Choroid plexus epithelial cell (primary cell): ENCODE measurements around the gene DLEC1.

Source experiments
- DNase-seq: peaks from one replicate; pipeline ENCODE4 v3.0.0-alpha.2; 2010; ENCODE audit warnings: low read depth
- H3K4me3 ChIP-seq: 2 replicates; pipeline ENCODE4 v1.5.1; 2011; ENCODE audit warnings: low read depth, mild to moderate bottlenecking, control low read depth, low read length, moderate library complexity
- CTCF ChIP-seq: conservative IDR thresholded peaks from 2 replicates; pipeline ENCODE4 v1.5.1; 2011; ENCODE audit warnings: low read depth, mild to moderate bottlenecking, control low read depth, inconsistent platforms, low read length, moderate library complexity

DLEC1 gene

GRCh38 chr3:38005076-38006020, 33.7 kb upstream of the DLEC1 start:
- no peak for DNase-seq
- no peak for TF ChIP-seq CTCF
- no peak overlapping the region for H3K4me3 ChIP-seq

GRCh38 chr3:38006031-38006430, 33.0 kb upstream of the DLEC1 start:
- TF ChIP-seq CTCF = no peak
- H3K4me3 ChIP-seq = no peak overlapping the region

GRCh38 chr3:38006445-38006995, 32.5 kb upstream of the DLEC1 start:
- no peak for DNase-seq
- no peak for TF ChIP-seq CTCF
- H3K4me3 ChIP-seq = no peak overlapping the region

More at GRCh38 chr3:38006031-38006430, 33.0 kb upstream of the DLEC1 start:
- no peak for DNase-seq

GRCh38 chr3:38007754-38008090, 31.3 kb upstream of the DLEC1 start:
- no peak for DNase-seq
- TF ChIP-seq CTCF = no peak
- no peak overlapping the region for H3K4me3 ChIP-seq

GRCh38 chr3:38008191-38008701, 30.8 kb upstream of the DLEC1 start:
- no peak overlapping the region for H3K4me3 ChIP-seq
- TF ChIP-seq CTCF = no peak
- no peak for DNase-seq

GRCh38 chr3:38008971-38009580, 29.9 kb upstream of the DLEC1 start:
- TF ChIP-seq CTCF = no peak
- DNase-seq = no peak
- no peak overlapping the region for H3K4me3 ChIP-seq
